ENCODE results near the gene SUCO. TPM values are rescaled to one million over a fixed set of nuclear protein-coding genes. Genes with fewer than 3 reads are reported as not detected.

The SUCO gene
- total RNA-seq, 2 donors from 2014 or later, result 39.5 to 84.9 TPM

GRCh38 chr1:172599912-172600311, 67.0 kb downstream of the SUCO start:
- Histone ChIP-seq H3K27me3 (replicated peaks; ENCODE audit: insufficient read depth) (no peaks in the 10 kb centered on the region), H3K4me1 (replicated peaks) (no peaks in the 10 kb centered on the region), H3K36me3 (no peaks in the 10 kb centered on the region), H3K9me3 (no peaks in the 10 kb centered on the region), H3K4me3 (no peak overlapping the region), H3K27ac (no peak overlapping the region)
- TF ChIP-seq CTCF (IDR thresholded peaks at IDR 0.05) (no peak), POLR2A (IDR thresholded peaks at IDR 0.05) (no peak), POLR2AphosphoS5 (IDR thresholded peaks at IDR 0.05) (no peak)
- intact Hi-C loops (cut with DNase I), result no loop called here
- no peak for DNase-seq (ENCODE audit: low spot score)
- 66% methylated on average over 3 of the region's 3 CpGs for WGBS

GRCh38 chr1:172600615-172601014, 67.7 kb downstream of the SUCO start:
- Histone ChIP-seq H3K9me3 (no peaks in the 10 kb centered on the region), H3K4me1 (replicated peaks) (no peaks in the 10 kb centered on the region), H3K4me3 (no peak overlapping the region), H3K27ac (no peak overlapping the region), H3K27me3 (replicated peaks; ENCODE audit: insufficient read depth) (no peaks in the 10 kb centered on the region), H3K36me3 (no peaks in the 10 kb centered on the region)
- no peak for TF ChIP-seq CTCF (IDR thresholded peaks at IDR 0.05)
- DNase-seq (ENCODE audit: low spot score), result no peak
- intact Hi-C loops (cut with DNase I), result no loop called here
- 100% methylated on average over 1 of the region's 1 CpG for WGBS

- H3K36me3 ChIP-seq, result no peaks in the 10 kb centered on the region
- no peak for DNase-seq (ENCODE audit: low spot score)
- intact Hi-C loops (cut with DNase I), result no loop called here
- H3K9me3 ChIP-seq, result no peaks in the 10 kb centered on the region
- no peaks in the 10 kb centered on the region for H3K27me3 ChIP-seq (replicated peaks; ENCODE audit: insufficient read depth)
- H3K27ac ChIP-seq, result no peak overlapping the region
- no peaks in the 10 kb centered on the region for H3K4me1 ChIP-seq (replicated peaks)
- TF ChIP-seq POLR2A (IDR thresholded peaks at IDR 0.05), result no peak
- TF ChIP-seq POLR2AphosphoS5 (IDR thresholded peaks at IDR 0.05), result no peak
- no peak for TF ChIP-seq CTCF (IDR thresholded peaks at IDR 0.05)
- 90% methylated on average over 6 of the region's 6 CpGs for WGBS
- H3K4me3 ChIP-seq, result no peak overlapping the region
These were observed 68.2 kb downstream of the SUCO start for GRCh38 chr1:172601046-172601630.

- Histone ChIP-seq H3K9me3 (no peaks in the 10 kb centered on the region), H3K36me3 (no peaks in the 10 kb centered on the region), H3K4me1 (replicated peaks) (no peaks in the 10 kb centered on the region), H3K27ac (no peak overlapping the region), H3K27me3 (replicated peaks; ENCODE audit: insufficient read depth) (no peaks in the 10 kb centered on the region), H3K4me3 (no peak overlapping the region)
- TF ChIP-seq POLR2A (IDR thresholded peaks at IDR 0.05) (no peak), CTCF (IDR thresholded peaks at IDR 0.05) (no peak), POLR2AphosphoS5 (IDR thresholded peaks at IDR 0.05) (no peak)
- no peak for DNase-seq (ENCODE audit: low spot score)
- intact Hi-C loops (cut with DNase I), result no loop called here
These were observed 69.8 kb downstream of the SUCO start for GRCh38 chr1:172602706-172603105.

- 95% methylated on average over 4 of the region's 4 CpGs for WGBS
- no peaks in the 10 kb centered on the region for H3K4me1 ChIP-seq (replicated peaks)
- H3K27me3 ChIP-seq (replicated peaks; ENCODE audit: insufficient read depth), result no peaks in the 10 kb centered on the region
- no peak overlapping the region for H3K4me3 ChIP-seq
- no peak for DNase-seq (ENCODE audit: low spot score)
- H3K36me3 ChIP-seq, result no peaks in the 10 kb centered on the region
- no peak overlapping the region for H3K27ac ChIP-seq
- H3K9me3 ChIP-seq, result no peaks in the 10 kb centered on the region
- intact Hi-C loops (cut with DNase I), result no loop called here
- TF ChIP-seq CTCF (IDR thresholded peaks at IDR 0.05) (no peak), POLR2AphosphoS5 (IDR thresholded peaks at IDR 0.05) (no peak), POLR2A (IDR thresholded peaks at IDR 0.05) (no peak)
These were observed 70.9 kb downstream of the SUCO start for GRCh38 chr1:172603816-172604215.
